SK-N-SH treated with all-trans-retinoic acid at 6 μM for 48 hours (cell line): ENCODE results near the gene PDZD2.

Source experiments
- ATAC-seq: fragments of 200-7000 bp; cut with Tn5 transposase; 3 replicates; pipeline ENCODE4 v1.9.1; 2020; ENCODE audit warnings: mild to moderate bottlenecking, moderate library complexity
- ARNTL ChIP-seq: fragments of 450-650 bp; formaldehyde crosslinking; IDR thresholded peaks from 2 replicates; pipeline ENCODE4 v1.5.0; 2020; ENCODE audit warnings: low read depth, mild to moderate bottlenecking, moderate library complexity, borderline replicate concordance
- BACH2 ChIP-seq: fragments of 250-450 bp; sonication (Bioruptor Pico); IDR thresholded peaks from 2 replicates; pipeline ENCODE4 v1.9.0; 2021; ENCODE audit warnings: mild to moderate bottlenecking, borderline replicate concordance
- CSRNP3 ChIP-seq: fragments of 250-450 bp; sonication (Bioruptor Pico); IDR thresholded peaks from 2 replicates; pipeline ENCODE4 v1.5.1; 2021; ENCODE audit warnings: mild to moderate bottlenecking, moderate library complexity
- ESRRG ChIP-seq: fragments of 250-450 bp; sonication (Bioruptor Pico); IDR thresholded peaks from 2 replicates; pipeline ENCODE4 v1.6.1; 2021; ENCODE audit warnings: mild to moderate bottlenecking
- GLIS3 ChIP-seq: fragments of 250-450 bp; sonication (Bioruptor Pico); IDR thresholded peaks from 2 replicates; pipeline ENCODE4 v1.5.0; 2020; ENCODE audit warnings: mild to moderate bottlenecking, moderate library complexity
- ISL1 ChIP-seq: fragments of 250-450 bp; sonication (Bioruptor Pico); IDR thresholded peaks from 2 replicates; pipeline ENCODE4 v2.1.2; 2022; ENCODE audit warnings: mild to moderate bottlenecking, moderate library complexity
- OSR1 ChIP-seq: fragments of 250-450 bp; sonication (Bioruptor Pico); IDR thresholded peaks from 2 replicates; pipeline ENCODE4 v1.8.0; 2022; ENCODE audit warnings: moderate library complexity, mild to moderate bottlenecking, inconsistent platforms
- POU6F1 ChIP-seq: fragments of 250-450 bp; sonication (Bioruptor Pico); IDR thresholded peaks from 2 replicates; pipeline ENCODE4 v1.8.0; 2021; ENCODE audit warnings: low read depth, mild to moderate bottlenecking, moderate library complexity, borderline replicate concordance
- PPARA ChIP-seq: fragments of 250-450 bp; sonication (Bioruptor Pico); IDR thresholded peaks from 2 replicates; pipeline ENCODE4 v1.5.0; 2020; ENCODE audit warnings: mild to moderate bottlenecking, borderline replicate concordance
- RARB ChIP-seq: fragments of 250-450 bp; sonication (Bioruptor Pico); IDR thresholded peaks from 2 replicates; pipeline ENCODE4 v1.8.0; 2021; ENCODE audit warnings: mild to moderate bottlenecking, moderate library complexity
- SNAI2 ChIP-seq: fragments of 250-450 bp; sonication (Bioruptor Pico); IDR thresholded peaks from 2 replicates; pipeline ENCODE4 v1.5.0; 2020; ENCODE audit warnings: mild to moderate bottlenecking, moderate library complexity
- TOX ChIP-seq: fragments of 250-450 bp; sonication (Bioruptor Pico); IDR thresholded peaks from 2 replicates; pipeline ENCODE4 v1.8.0; 2021; ENCODE audit warnings: mild to moderate bottlenecking, moderate library complexity, borderline replicate concordance
- TSHZ2 ChIP-seq: fragments of 250-450 bp; sonication (Bioruptor Pico); IDR thresholded peaks from 2 replicates; pipeline ENCODE4 v1.5.0; 2020; ENCODE audit warnings: mild to moderate bottlenecking, moderate library complexity
- ZC3H10 ChIP-seq: fragments of 250-450 bp; sonication (Bioruptor Pico); IDR thresholded peaks from 2 replicates; pipeline ENCODE4 v1.5.1; 2021; ENCODE audit warnings: mild to moderate bottlenecking, moderate library complexity
- ZFP3 ChIP-seq: fragments of 250-450 bp; sonication (Bioruptor Pico); IDR thresholded peaks from 2 replicates; pipeline ENCODE4 v1.5.0; 2020; ENCODE audit warnings: mild to moderate bottlenecking, moderate library complexity
- ZFP30 ChIP-seq: fragments of 450-650 bp; formaldehyde crosslinking; IDR thresholded peaks from 2 replicates; pipeline ENCODE4 v1.5.0; 2022; ENCODE audit warnings: mild to moderate bottlenecking, moderate library complexity
- ZNF565 ChIP-seq: fragments of 450-650 bp; formaldehyde crosslinking; conservative IDR thresholded peaks from 2 replicates; pipeline ENCODE4 v1.5.0; 2020; ENCODE audit warnings: low read depth, mild to moderate bottlenecking, moderate library complexity
- ZNF70 ChIP-seq: fragments of 450-650 bp; formaldehyde crosslinking; IDR thresholded peaks from 2 replicates; pipeline ENCODE4 v1.5.0; 2020; ENCODE audit warnings: mild to moderate bottlenecking, moderate library complexity
- ZNF8 ChIP-seq: fragments of 450-650 bp; formaldehyde crosslinking; IDR thresholded peaks from 2 replicates; pipeline ENCODE4 v1.5.0; 2020; ENCODE audit warnings: mild to moderate bottlenecking, moderate library complexity

PDZD2 gene

GRCh38 chr5:32059761-32060530, 421.0 kb downstream of the PDZD2 start:
- TF ChIP-seq ESRRG (CRISPR knock-in tag) (no peak), ZNF565 (CRISPR knock-in tag) (no peak), SNAI2 (CRISPR knock-in tag) (no peak), TOX (CRISPR knock-in tag) (no peak)
- no peak for ATAC-seq

- TF ChIP-seq GLIS3 (CRISPR knock-in tag) (no peak), SNAI2 (CRISPR knock-in tag) (no peak), BACH2 (no peak), ARNTL (CRISPR knock-in tag) (no peak), POU6F1 (CRISPR knock-in tag) (no peak), ISL1 (CRISPR knock-in tag) (no peak), ZFP3 (CRISPR knock-in tag) (no peak), ZFP30 (no peak)
- no peak for ATAC-seq
Observed at GRCh38 chr5:32061236-32061635, 422.3 kb downstream of the PDZD2 start.

GRCh38 chr5:32066448-32066847, 427.5 kb downstream of the PDZD2 start:
- no peak for ATAC-seq
- no peak for TF ChIP-seq POU6F1 (CRISPR knock-in tag)
- no peak for TF ChIP-seq RARB (CRISPR knock-in tag)
- no peak for TF ChIP-seq PPARA
- TF ChIP-seq ESRRG (CRISPR knock-in tag), result no peak
- no peak for TF ChIP-seq OSR1 (CRISPR knock-in tag)
- no peak for TF ChIP-seq ISL1 (CRISPR knock-in tag)
- TF ChIP-seq SNAI2 (CRISPR knock-in tag), result no peak

GRCh38 chr5:32067774-32068470, 429.0 kb downstream of the PDZD2 start:
- TF ChIP-seq ISL1 (CRISPR knock-in tag) (no peak), GLIS3 (CRISPR knock-in tag) (no peak), ZFP3 (CRISPR knock-in tag) (no peak), OSR1 (CRISPR knock-in tag) (no peak), ZFP30 (no peak), BACH2 (no peak), ZC3H10 (CRISPR knock-in tag) (no peak), POU6F1 (CRISPR knock-in tag) (no peak), TSHZ2 (no peak), ZNF70 (no peak), ESRRG (CRISPR knock-in tag) (no peak), CSRNP3 (CRISPR knock-in tag) (no peak), ZNF8 (CRISPR knock-in tag) (no peak)
- no peak for ATAC-seq
